Ectodermal cell (in vitro differentiated cells): Measurements from ENCODE around the gene CDH9.
"Not testable (repeated sequence)": the region's sequence is repeated elsewhere in the genome, so short reads cannot be mapped to it uniquely, and the experiment has no call there.

ENCODE experiments used
- H3K27ac ChIP-seq: 2 replicates; pipeline ENCODE4 v1.7.0; 2013; ENCODE audit warnings: mild to moderate bottlenecking, low read depth, low read length; ENCODE audit not compliant: insufficient read depth, poor library complexity, severe bottlenecking
- H3K27me3 ChIP-seq: 2 replicates; pipeline ENCODE4 v1.7.0; 2013; ENCODE audit warnings: mild to moderate bottlenecking, low read length; ENCODE audit not compliant: insufficient read depth, control insufficient read depth, poor library complexity, severe bottlenecking
- H3K36me3 ChIP-seq: one replicate; pipeline ENCODE4 v1.7.0; 2013; ENCODE audit warnings: low read length; ENCODE audit not compliant: control insufficient read depth, insufficient read depth
- H3K4me1 ChIP-seq: one replicate; pipeline ENCODE4 v1.7.0; 2013; ENCODE audit warnings: low read length; ENCODE audit not compliant: control insufficient read depth, insufficient read depth
- H3K4me3 ChIP-seq: 2 replicates; pipeline ENCODE4 v1.7.0; 2013; ENCODE audit warnings: low read depth, low read length, control low read depth; ENCODE audit not compliant: insufficient read depth
- H3K9me3 ChIP-seq: 2 replicates; pipeline ENCODE4 v1.7.0; 2013; ENCODE audit warnings: mild to moderate bottlenecking, low read length, moderate library complexity; ENCODE audit not compliant: control insufficient read depth
- WGBS, 2 experiments: methylation state at CpG; one replicate each; pipeline ENCODE4 v1.1.7; 2013; ENCODE audit warnings: missing lambda C conversion rate in 2 of 2; 5-methylcytosine and 5-hydroxymethylcytosine counted together

Gene CDH9

DNA sequence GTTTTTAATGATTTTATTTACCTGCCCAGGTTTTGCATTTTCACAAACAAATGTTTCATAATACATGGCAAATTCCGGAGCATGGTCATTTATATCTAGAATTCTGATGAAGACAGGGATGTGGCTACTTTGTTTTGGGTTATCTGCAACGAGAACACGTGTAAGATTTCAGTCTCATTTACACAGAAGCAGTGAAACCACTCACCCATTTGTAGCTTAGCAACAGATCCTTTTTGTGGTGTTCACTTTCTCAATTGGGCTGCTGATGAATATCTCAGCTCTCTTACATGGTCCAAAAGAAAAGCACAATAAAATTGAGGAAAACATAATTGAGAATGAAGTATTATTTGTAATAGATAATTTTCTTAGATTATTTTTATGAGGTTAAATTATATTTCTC, 148.6 kb downstream of the CDH9 start:
- Histone ChIP-seq H3K27ac (no peak overlapping the region), H3K4me1 (no peaks in the 10 kb centered on the region), H3K9me3 (no peaks in the 10 kb centered on the region), H3K4me3 (no peak overlapping the region), H3K27me3 (no peaks in the 10 kb centered on the region), H3K36me3 (no peaks in the 10 kb centered on the region)
- WGBS, 2 experiments = 92 to 96% methylated on average over 3 of the region's 3 CpGs

- Histone ChIP-seq H3K4me1 (no peaks in the 10 kb centered on the region), H3K36me3 (no peaks in the 10 kb centered on the region), H3K9me3 (no peaks in the 10 kb centered on the region), H3K4me3 (no peak overlapping the region), H3K27ac (no peak overlapping the region), H3K27me3 (no peaks in the 10 kb centered on the region)
- WGBS, 2 experiments = 93 to 94% methylated on average over 2 of the region's 2 CpGs
These were observed 153.9 kb downstream of the CDH9 start for GRCh38 chr5:26884481-26884880.

- H3K4me3 ChIP-seq = no peak overlapping the region
- WGBS, 2 experiments = 89 to 100% methylated on average over 1 to 4 of the region's 5 CpGs
- no peaks in the 10 kb centered on the region for H3K27me3 ChIP-seq
- no peaks in the 10 kb centered on the region for H3K36me3 ChIP-seq
- no peaks in the 10 kb centered on the region for H3K9me3 ChIP-seq
- no peaks in the 10 kb centered on the region for H3K4me1 ChIP-seq
- H3K27ac ChIP-seq = no peak overlapping the region
These were observed 155.0 kb downstream of the CDH9 start for GRCh38 chr5:26883375-26883774.

GRCh38 chr5:26881901-26882300, 156.5 kb downstream of the CDH9 start:
- WGBS, 2 experiments = no CpG with 5 or more reads among the region's 2 CpGs
- Histone ChIP-seq H3K9me3 (no peaks in the 10 kb centered on the region), H3K36me3 (no peaks in the 10 kb centered on the region), H3K27ac (no peak overlapping the region), H3K27me3 (no peaks in the 10 kb centered on the region), H3K4me1 (no peaks in the 10 kb centered on the region), H3K4me3 (no peak overlapping the region)

DNA sequence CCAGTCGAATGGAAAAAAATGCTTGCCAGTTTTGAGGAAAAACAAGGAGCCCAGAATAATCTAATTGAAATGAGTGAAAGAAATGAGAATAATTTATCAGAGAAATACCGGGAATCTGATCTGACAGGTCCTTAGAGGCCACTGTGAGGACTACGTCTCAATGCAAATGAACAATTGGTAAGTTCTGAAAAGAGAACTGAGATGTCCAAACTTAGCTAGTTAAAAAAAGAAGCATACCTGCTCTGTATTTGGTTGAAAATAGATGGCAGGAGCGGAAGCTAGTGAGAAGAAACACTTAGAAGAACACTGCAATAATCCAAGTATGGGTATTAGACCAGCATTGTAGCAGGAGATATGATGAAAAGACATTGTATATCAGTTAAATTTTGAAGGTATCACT, 161.2 kb downstream of the CDH9 start:
- WGBS, 2 experiments = 93 to 95% methylated on average over 4 of the region's 4 CpGs
- Histone ChIP-seq H3K27me3 (no peaks in the 10 kb centered on the region), H3K36me3 (no peaks in the 10 kb centered on the region), H3K9me3 (no peaks in the 10 kb centered on the region), H3K27ac (no peak overlapping the region), H3K4me3 (no peak overlapping the region), H3K4me1 (no peaks in the 10 kb centered on the region)

GRCh38 chr5:26872337-26872736, 166.0 kb downstream of the CDH9 start:
- Histone ChIP-seq H3K27ac (no peak overlapping the region), H3K4me1 (no peaks in the 10 kb centered on the region), H3K36me3 (no peaks in the 10 kb centered on the region), H3K9me3 (no peaks in the 10 kb centered on the region), H3K4me3 (no peak overlapping the region), H3K27me3 (no peaks in the 10 kb centered on the region)
- 80 to 100% methylated on average over 1 of the region's 3 CpGs for WGBS, 2 experiments

GRCh38 chr5:26869781-26870180, 168.6 kb downstream of the CDH9 start:
- Histone ChIP-seq H3K4me1 (no peaks in the 10 kb centered on the region), H3K9me3 (no peaks in the 10 kb centered on the region), H3K4me3 (no peak overlapping the region), H3K27me3 (no peaks in the 10 kb centered on the region), H3K36me3 (no peaks in the 10 kb centered on the region), H3K27ac (no peak overlapping the region)
- WGBS, 2 experiments = 95 to 96% methylated on average over 1 of the region's 1 CpG

- no peak overlapping the region for H3K4me3 ChIP-seq
- 90 to 100% methylated on average over 3 of the region's 3 CpGs for WGBS, 2 experiments
- H3K36me3 ChIP-seq = no peaks in the 10 kb centered on the region
These were observed 169.9 kb downstream of the CDH9 start for GRCh38 chr5:26868504-26868903.

GRCh38 chr5:26864061-26864460, 174.3 kb downstream of the CDH9 start:
- no peak overlapping the region for H3K4me3 ChIP-seq
- no peaks in the 10 kb centered on the region for H3K27me3 ChIP-seq
- WGBS, 2 experiments = 91 to 93% methylated on average over 2 to 3 of the region's 4 CpGs
- no peaks in the 10 kb centered on the region for H3K36me3 ChIP-seq
- no peaks in the 10 kb centered on the region for H3K4me1 ChIP-seq
- no peaks in the 10 kb centered on the region for H3K9me3 ChIP-seq
- no peak overlapping the region for H3K27ac ChIP-seq

More at GRCh38 chr5:26868504-26868903, 169.9 kb downstream of the CDH9 start:
- Histone ChIP-seq H3K4me1 (no peaks in the 10 kb centered on the region), H3K9me3 (no peaks in the 10 kb centered on the region), H3K27me3 (no peaks in the 10 kb centered on the region), H3K27ac (no peak overlapping the region)

DNA sequence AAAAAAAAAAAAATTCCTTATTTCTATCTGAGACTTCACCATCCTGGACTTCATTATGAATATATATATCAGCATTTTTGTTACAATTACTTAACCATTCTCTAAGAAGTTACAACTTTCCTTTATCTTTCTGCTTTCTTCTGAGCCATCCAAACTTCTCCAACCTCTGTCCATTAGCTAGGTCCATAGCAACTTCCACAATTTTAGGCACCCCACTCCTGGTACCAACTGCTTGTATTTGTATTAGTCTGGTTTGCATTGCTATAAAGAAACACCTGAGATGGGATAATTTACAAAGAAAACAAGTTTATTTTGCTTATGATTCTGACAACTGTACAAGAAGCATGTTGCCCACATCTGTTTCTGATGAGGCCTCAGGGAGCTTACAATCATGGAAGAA, 182.1 kb downstream of the CDH9 start:
- Histone ChIP-seq H3K27me3 (no peaks in the 10 kb centered on the region), H3K36me3 (no peaks in the 10 kb centered on the region), H3K9me3 (no peaks in the 10 kb centered on the region), H3K4me1 (no peaks in the 10 kb centered on the region), H3K27ac (no peak overlapping the region), H3K4me3 (no peak overlapping the region)

DNA sequence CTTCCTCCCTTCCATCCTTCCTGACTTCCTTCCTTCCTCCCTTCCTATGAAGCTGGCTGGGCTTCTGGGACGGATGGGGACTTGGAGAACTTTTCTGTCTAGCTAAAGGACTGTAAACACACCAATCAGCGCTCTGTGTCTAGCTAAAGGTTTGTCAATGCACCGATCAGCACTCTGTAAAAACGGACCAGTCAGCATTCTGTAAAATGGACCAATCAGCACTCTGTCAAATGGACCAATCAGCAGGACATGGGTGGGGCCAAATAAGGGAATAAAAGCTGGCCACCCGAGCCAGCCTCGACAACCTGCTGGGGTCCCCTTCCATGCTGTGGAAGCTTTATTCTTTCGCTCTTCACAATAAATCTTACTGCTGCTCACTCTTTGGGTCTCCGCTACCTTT, 185.9 kb downstream of the CDH9 start:
- not testable (repeated sequence) for H3K9me3 ChIP-seq, H3K27me3 ChIP-seq, H3K27ac ChIP-seq, H3K36me3 ChIP-seq, H3K4me3 ChIP-seq, H3K4me1 ChIP-seq
- WGBS, 2 experiments = 93 to 95% methylated on average over 8 of the region's 8 CpGs
